Neural progenitor cell (in vitro differentiated cells): ENCODE results near the gene HAND2.

Experiments
- CTCF ChIP-seq: fragments of 200-600 bp; sonication (generic); IDR thresholded peaks from 2 replicates; pipeline ENCODE4 v1.5.1; 2017; ENCODE audit warnings: antibody characterized with exemption, mild to moderate bottlenecking
- EZH2 ChIP-seq: fragments of 200-600 bp; sonication (generic); IDR thresholded peaks from 2 replicates; pipeline ENCODE4 v1.6.1; 2017; ENCODE audit warnings: antibody characterized with exemption, mild to moderate bottlenecking, moderate library complexity
- EZH2phosphoT487 ChIP-seq: fragments of 200-600 bp; sonication (generic); IDR thresholded peaks from 2 replicates; pipeline ENCODE4 v1.6.1; 2017; ENCODE audit warnings: antibody characterized with exemption

- TF ChIP-seq CTCF = no peak
- no peak for TF ChIP-seq EZH2
- no peak for TF ChIP-seq EZH2phosphoT487
Observed at GRCh38 chr4:173492315-173492714, 37.7 kb downstream of the HAND2 start.
